ENCODE measurements around the gene HPSE2. TPM values are rescaled to one million over a fixed set of nuclear protein-coding genes. Genes with fewer than 3 reads are reported as not detected.
"Not testable (repeated sequence)": the region's sequence is repeated elsewhere in the genome, so short reads cannot be mapped to it uniquely, and the experiment has no call there.

Gene HPSE2
- polyA plus RNA-seq, 1 experiment, result not detected

GRCh38 chr10:98908868-98909267, 326.8 kb downstream of the HPSE2 start:
- CTCF ChIA-PET, result no interaction called here
- H3K36me3 ChIP-seq (ENCODE audit: control insufficient read depth, insufficient read depth, low read length), result no peaks in the 10 kb centered on the region
- H3K27me3 ChIP-seq (ENCODE audit: control insufficient read depth, insufficient read depth, low read length), result no peaks in the 10 kb centered on the region
- no peak overlapping the region for H3K4me3 ChIP-seq (ENCODE audit: low read depth, low read length)
- DNase-seq (ENCODE audit: low read depth), result no peak
- TF ChIP-seq, protein P1, sequence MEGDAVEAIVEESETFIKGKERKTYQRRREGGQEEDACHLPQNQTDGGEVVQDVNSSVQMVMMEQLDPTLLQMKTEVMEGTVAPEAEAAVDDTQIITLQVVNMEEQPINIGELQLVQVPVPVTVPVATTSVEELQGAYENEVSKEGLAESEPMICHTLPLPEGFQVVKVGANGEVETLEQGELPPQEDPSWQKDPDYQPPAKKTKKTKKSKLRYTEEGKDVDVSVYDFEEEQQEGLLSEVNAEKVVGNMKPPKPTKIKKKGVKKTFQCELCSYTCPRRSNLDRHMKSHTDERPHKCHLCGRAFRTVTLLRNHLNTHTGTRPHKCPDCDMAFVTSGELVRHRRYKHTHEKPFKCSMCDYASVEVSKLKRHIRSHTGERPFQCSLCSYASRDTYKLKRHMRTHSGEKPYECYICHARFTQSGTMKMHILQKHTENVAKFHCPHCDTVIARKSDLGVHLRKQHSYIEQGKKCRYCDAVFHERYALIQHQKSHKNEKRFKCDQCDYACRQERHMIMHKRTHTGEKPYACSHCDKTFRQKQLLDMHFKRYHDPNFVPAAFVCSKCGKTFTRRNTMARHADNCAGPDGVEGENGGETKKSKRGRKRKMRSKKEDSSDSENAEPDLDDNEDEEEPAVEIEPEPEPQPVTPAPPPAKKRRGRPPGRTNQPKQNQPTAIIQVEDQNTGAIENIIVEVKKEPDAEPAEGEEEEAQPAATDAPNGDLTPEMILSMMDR (IDR thresholded peaks at IDR 0.05; ENCODE audit: insufficient read depth, low read depth, low read length), result no peak
- POLR2A ChIA-PET, result no interaction called here

- H3K4me3 ChIP-seq (ENCODE audit: low read depth, low read length); H3K27me3 ChIP-seq (ENCODE audit: control insufficient read depth, insufficient read depth, low read length); DNase-seq (ENCODE audit: low read depth); POLR2A ChIA-PET; CTCF ChIA-PET; H3K36me3 ChIP-seq (ENCODE audit: control insufficient read depth, insufficient read depth, low read length): not testable (repeated sequence)
These were observed 327.4 kb downstream of the HPSE2 start for GRCh38 chr10:98908247-98908646.

DNA sequence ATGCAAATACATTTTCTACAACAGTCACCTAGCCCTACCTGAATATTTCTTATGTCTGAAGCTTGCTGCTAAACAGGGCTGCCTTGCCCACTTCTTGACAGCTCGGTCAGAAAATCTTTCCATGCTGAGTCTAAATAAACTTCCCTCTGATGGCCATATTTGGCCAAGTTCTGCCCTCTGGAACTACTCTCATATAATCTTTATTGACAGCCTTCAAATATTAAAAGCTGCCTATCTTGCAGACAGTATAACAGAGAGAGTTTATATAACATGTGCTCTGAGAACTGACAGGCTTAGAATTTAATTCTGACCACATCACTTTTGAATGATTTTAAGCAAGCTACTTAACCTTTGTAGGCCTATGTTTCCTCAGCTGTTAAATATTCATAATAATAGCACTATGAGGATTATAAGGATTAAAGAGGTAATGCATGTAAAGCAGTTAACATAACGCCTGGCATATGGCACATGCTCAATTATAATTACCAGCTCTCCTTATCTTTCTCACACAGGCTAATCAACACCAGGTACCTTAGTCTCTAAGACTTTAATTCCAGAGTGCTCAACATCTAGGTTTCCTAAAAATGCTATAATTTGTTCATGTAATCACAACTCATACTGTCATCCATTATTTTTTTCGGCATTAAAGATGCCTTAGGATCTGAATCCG, 334.1 kb downstream of the HPSE2 start:
- no peaks in the 10 kb centered on the region for H3K36me3 ChIP-seq (ENCODE audit: control insufficient read depth, insufficient read depth, low read length)
- H3K27me3 ChIP-seq (ENCODE audit: control insufficient read depth, insufficient read depth, low read length), result no peaks in the 10 kb centered on the region
- TF ChIP-seq, protein P1 (IDR thresholded peaks at IDR 0.05; ENCODE audit: insufficient read depth, low read depth, low read length), result no peak
- DNase-seq (ENCODE audit: low read depth), result no peak
- H3K4me3 ChIP-seq (ENCODE audit: low read depth, low read length), result no peak overlapping the region
- CTCF ChIA-PET, result no interaction called here
- POLR2A ChIA-PET, result no interaction called here

DNA sequence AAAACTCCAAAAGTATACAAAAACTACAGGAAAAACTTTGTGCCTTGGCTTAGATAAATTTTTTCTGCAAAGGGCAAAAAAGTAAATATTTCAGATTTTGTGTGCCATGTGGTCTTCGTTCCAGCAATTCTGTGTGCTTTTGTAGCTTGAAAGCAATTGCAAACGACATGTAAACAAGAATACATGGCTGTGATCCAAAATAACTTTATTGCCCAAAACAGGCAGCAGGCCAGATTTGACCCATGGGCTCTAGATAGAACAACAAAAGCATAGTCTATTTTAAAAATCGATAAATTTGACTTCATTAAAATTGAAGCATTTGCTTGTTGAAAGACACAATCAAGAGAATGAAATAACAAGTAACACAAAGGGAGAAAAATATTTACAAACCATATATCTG, 336.6 kb downstream of the HPSE2 start:
- POLR2A ChIA-PET, result no interaction called here
- no peak overlapping the region for H3K4me3 ChIP-seq (ENCODE audit: low read depth, low read length)
- CTCF ChIA-PET, result no interaction called here
- H3K36me3 ChIP-seq (ENCODE audit: control insufficient read depth, insufficient read depth, low read length), result no peaks in the 10 kb centered on the region
- TF ChIP-seq, protein P1 (IDR thresholded peaks at IDR 0.05; ENCODE audit: insufficient read depth, low read depth, low read length), result no peak
- H3K27me3 ChIP-seq (ENCODE audit: control insufficient read depth, insufficient read depth, low read length), result no peaks in the 10 kb centered on the region
- DNase-seq (ENCODE audit: low read depth), result no peak

DNA sequence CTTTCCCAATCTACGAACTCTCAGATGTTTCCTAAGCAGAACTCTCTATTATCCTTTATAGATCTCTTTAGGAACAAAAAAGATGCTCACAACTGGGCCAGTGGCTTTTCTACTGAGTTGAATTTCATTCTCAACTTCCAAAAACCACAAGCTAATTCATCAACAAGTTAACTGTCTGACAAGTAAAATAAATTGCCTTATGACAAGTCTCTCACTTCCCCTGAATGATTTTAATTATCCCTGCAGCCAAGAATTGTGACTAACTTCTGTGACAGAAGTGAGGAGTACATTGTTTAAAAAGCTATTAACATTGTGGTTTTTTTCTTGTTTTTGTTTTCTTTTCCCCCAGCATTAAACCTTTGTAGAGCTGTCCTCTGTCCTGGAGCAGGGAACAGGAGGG, 343.1 kb downstream of the HPSE2 start:
- Histone ChIP-seq H3K4me3 (ENCODE audit: low read depth, low read length) (no peak overlapping the region), H3K36me3 (ENCODE audit: control insufficient read depth, insufficient read depth, low read length) (no peaks in the 10 kb centered on the region), H3K27me3 (ENCODE audit: control insufficient read depth, insufficient read depth, low read length) (no peaks in the 10 kb centered on the region)
- TF ChIP-seq, protein P1 (IDR thresholded peaks at IDR 0.05; ENCODE audit: insufficient read depth, low read depth, low read length), result no peak
- CTCF ChIA-PET, result interaction anchor here (0.7 kb wide), 1 partner anchor 43 kb away, joined by 3 read pairs; no protein-coding TSS in a partner anchor
- POLR2A ChIA-PET, result no interaction called here
- DNase-seq (ENCODE audit: low read depth), result no peak

GRCh38 chr10:98886686-98887085, 349.0 kb downstream of the HPSE2 start:
- CTCF ChIA-PET, result no interaction called here
- POLR2A ChIA-PET, result no interaction called here
- TF ChIP-seq, protein P1 (IDR thresholded peaks at IDR 0.05; ENCODE audit: insufficient read depth, low read depth, low read length), result no peak
- no peak for DNase-seq (ENCODE audit: low read depth)
- no peak overlapping the region for H3K4me3 ChIP-seq (ENCODE audit: low read depth, low read length)
- no peaks in the 10 kb centered on the region for H3K27me3 ChIP-seq (ENCODE audit: control insufficient read depth, insufficient read depth, low read length)
- no peaks in the 10 kb centered on the region for H3K36me3 ChIP-seq (ENCODE audit: control insufficient read depth, insufficient read depth, low read length)

Measured in BJ (cell line).